GM23338 (cell line): Measurements from ENCODE around the gene NEO1. TPM values are rescaled to one million over a fixed set of nuclear protein-coding genes. Genes with fewer than 3 reads are reported as not detected.
A peak's percentile ranks its signal among the peaks of the same experiment; 100 is the strongest.

Experiments used
- ATAC-seq: fragments of 200-7000 bp; cut with Tn5 transposase; 3 replicates; pipeline ENCODE4 v1.9.1; 2020
- DNase-seq: peaks from one replicate; pipeline ENCODE4 v3.0.0-alpha.2; 2015; ENCODE audit warnings: low spot score
- H2AFZ ChIP-seq: fragments of 200-600 bp; sonication (generic); 2 replicates; pipeline ENCODE4 v1.8.0; 2016; ENCODE audit warnings: antibody characterized with exemption, mild to moderate bottlenecking, moderate library complexity
- H3F3A ChIP-seq: fragments of 200-600 bp; sonication (generic); replicated peaks from 2 replicates; pipeline ENCODE4 v1.8.0; 2017; ENCODE audit warnings: antibody characterized with exemption, mixed run types, low read depth
- H3K27ac ChIP-seq: fragments of 200-600 bp; sonication (generic); 2 replicates; pipeline ENCODE4 v1.6.1; 2016; ENCODE audit warnings: low read depth
- H3K27me3 ChIP-seq: fragments of 200-600 bp; sonication (generic); 2 replicates; pipeline ENCODE4 v1.8.0; 2016; ENCODE audit warnings: mild to moderate bottlenecking, mixed run types, moderate library complexity; ENCODE audit not compliant: insufficient read depth
- H3K36me3 ChIP-seq: fragments of 200-600 bp; sonication (generic); 2 replicates; pipeline ENCODE4 v1.8.0; 2016; ENCODE audit warnings: mild to moderate bottlenecking; ENCODE audit not compliant: insufficient read depth
- H3K4me1 ChIP-seq: fragments of 200-600 bp; sonication (generic); 2 replicates; pipeline ENCODE4 v1.8.0; 2016; ENCODE audit warnings: mild to moderate bottlenecking, moderate library complexity; ENCODE audit not compliant: insufficient read depth
- H3K4me2 ChIP-seq: fragments of 200-600 bp; sonication (generic); 2 replicates; pipeline ENCODE4 v1.7.1; 2017; ENCODE audit warnings: mixed run types
- H3K4me3 ChIP-seq: fragments of 200-600 bp; sonication (generic); 2 replicates; pipeline ENCODE4 v1.6.1; 2016; ENCODE audit warnings: mixed run types
- H3K79me2 ChIP-seq: fragments of 200-600 bp; sonication (generic); replicated peaks from 2 replicates; pipeline ENCODE4 v1.8.0; 2017; ENCODE audit warnings: mild to moderate bottlenecking; ENCODE audit not compliant: insufficient read depth
- H3K9me2 ChIP-seq: fragments of 200-600 bp; sonication (generic); 2 replicates; pipeline ENCODE4 v1.8.0; 2017; ENCODE audit not compliant: insufficient read depth
- H4K20me1 ChIP-seq: fragments of 200-600 bp; sonication (generic); replicated peaks from 2 replicates; pipeline ENCODE4 v1.8.0; 2017; ENCODE audit warnings: mild to moderate bottlenecking; ENCODE audit not compliant: insufficient read depth
- H3K27ac Mint-ChIP-seq: 2 replicates; pipeline ENCODE4 v1.8.0; 2020; ENCODE audit warnings: inconsistent platforms, mild to moderate bottlenecking, moderate library complexity, mixed read lengths
- H3K27me3 Mint-ChIP-seq: 3 replicates; pipeline ENCODE4 v1.8.0; 2022; ENCODE audit warnings: low read depth, mild to moderate bottlenecking, moderate library complexity, mixed read lengths, inconsistent platforms; ENCODE audit not compliant: insufficient read depth, poor library complexity
- H3K36me3 Mint-ChIP-seq: 3 replicates; pipeline ENCODE4 v1.8.0; 2021; ENCODE audit warnings: low read depth, mild to moderate bottlenecking, inconsistent platforms, moderate library complexity, mixed read lengths
- H3K4me1 Mint-ChIP-seq: 3 replicates; pipeline ENCODE4 v1.8.0; 2020; ENCODE audit warnings: mild to moderate bottlenecking, inconsistent platforms, mixed read lengths
- H3K4me3 Mint-ChIP-seq: 3 replicates; pipeline ENCODE4 v1.8.0; 2021; ENCODE audit warnings: moderate library complexity, mild to moderate bottlenecking, inconsistent platforms, mixed read lengths
- H3K9me3 Mint-ChIP-seq: 3 replicates; pipeline ENCODE4 v1.8.0; 2020; ENCODE audit warnings: moderate library complexity, mild to moderate bottlenecking, inconsistent platforms, mixed read lengths
- CREB1 ChIP-seq: fragments of 250-450 bp; sonication (Bioruptor Pico); IDR thresholded peaks from 2 replicates; pipeline ENCODE4 v1.5.0; 2020; ENCODE audit warnings: low read depth, mild to moderate bottlenecking, moderate library complexity
- CTCF ChIP-seq, 2 experiments: fragments of 200-600 bp in 1 of 2; sonication (generic) in 1 of 2; conservative IDR thresholded peaks; 2 replicates each; pipeline versions ENCODE4 v1.5.1 to v1.6.1; 2016 to 2017; ENCODE audit warnings: antibody characterized with exemption in 2 of 2, low read depth in 2 of 2, mild to moderate bottlenecking in 2 of 2, moderate library complexity in 1 of 2
- ETS1 ChIP-seq: IDR thresholded peaks from 2 replicates; pipeline ENCODE4 v1.6.1; 2016; ENCODE audit warnings: antibody characterized with exemption
- EZH2 ChIP-seq: fragments of 200-600 bp; sonication (generic); IDR thresholded peaks from one replicate; pipeline ENCODE4 v1.8.0; 2017; ENCODE audit warnings: antibody characterized with exemption, mild to moderate bottlenecking, low read depth; ENCODE audit not compliant: unreplicated experiment
- EZH2phosphoT487 ChIP-seq: fragments of 200-600 bp; sonication (generic); IDR thresholded peaks from one replicate; pipeline ENCODE4 v1.8.1; 2018; ENCODE audit warnings: antibody characterized with exemption; ENCODE audit not compliant: unreplicated experiment
- JUNB ChIP-seq: IDR thresholded peaks from one replicate; pipeline ENCODE4 v1.6.1; 2016; ENCODE audit warnings: antibody characterized with exemption; ENCODE audit not compliant: unreplicated experiment
- POLR2AphosphoS5 ChIP-seq: IDR thresholded peaks from 2 replicates; pipeline ENCODE4 v1.6.1; 2016; ENCODE audit warnings: antibody characterized with exemption, low read depth
- REST ChIP-seq: IDR thresholded peaks from one replicate; pipeline ENCODE4 v1.6.1; 2018; ENCODE audit warnings: antibody characterized with exemption; ENCODE audit not compliant: unreplicated experiment
- STAT1 ChIP-seq: IDR thresholded peaks from one replicate; pipeline ENCODE4 v1.6.1; 2016; ENCODE audit warnings: antibody characterized with exemption; ENCODE audit not compliant: unreplicated experiment
- ZNF114 ChIP-seq: fragments of 250-450 bp; sonication (Bioruptor Pico); IDR thresholded peaks from 2 replicates; pipeline ENCODE4 v1.5.0; 2020; ENCODE audit warnings: mild to moderate bottlenecking, moderate library complexity
- ZNF331 ChIP-seq: fragments of 250-450 bp; sonication (Bioruptor Pico); IDR thresholded peaks from 2 replicates; pipeline ENCODE4 v1.5.0; 2020; ENCODE audit warnings: low read depth, mild to moderate bottlenecking, moderate library complexity
- polyA plus RNA-seq: library from polyadenylated mRNA; unstranded; fragments of >200 nt; fragmentation: Nextera tagmentation; extraction: Ambion mirVana; gene quantifications from 2 replicates; pipeline ENCODE4 v1.2.1, GENCODE V29; 2016
- total RNA-seq: library from RNA; depleted of rRNA; stranded (reverse); fragments of >200 nt; shearing (Covaris generic); gene quantifications from 2 replicates; pipeline ENCODE4 v1.2.3, GENCODE V29; 2014

NEO1 gene
- total and polyA plus RNA-seq, 2 experiments from 2014 or later = 8.4 to 45.8 TPM

GRCh38 chr15:73318463-73319351, 266.4 kb downstream of the NEO1 start (continued):
- TF ChIP-seq REST (no peak), CREB1 (CRISPR knock-in tag) (no peak), JUNB (no peak), EZH2 (no peak)

- H3K27ac ChIP-seq = no peak overlapping the region
- peaks cover 4% of the 10 kb centered on the region; the same call in 1 of the 2 replicates for H3K4me1 ChIP-seq
- no peak overlapping the region for H3K4me3 ChIP-seq
- peak overlapping the region; percentile 74; the same call in 1 of the 2 replicates for H3K4me2 ChIP-seq
- peaks cover 18% of the 10 kb centered on the region for H3K27me3 Mint-ChIP-seq
- peak; percentile 8; the same call in 2 of the 3 replicates for ATAC-seq
- no peak overlapping the region for H2AFZ ChIP-seq
- 0 out of 3 replicates have a peak overlapping the region, but pooled peaks have one; percentile 24 for H3K4me3 Mint-ChIP-seq
- H3K36me3 Mint-ChIP-seq = peaks cover 7% of the 10 kb centered on the region
- no peaks in the 10 kb centered on the region for H3K79me2 ChIP-seq
- no peak for DNase-seq
- H3K36me3 ChIP-seq = no peaks in the 10 kb centered on the region
- H3F3A ChIP-seq = no peaks in the 10 kb centered on the region
- H3K27ac Mint-ChIP-seq = no peak overlapping the region
- no peaks in the 10 kb centered on the region for H3K9me2 ChIP-seq
- H4K20me1 ChIP-seq = no peaks in the 10 kb centered on the region
- no peaks in the 10 kb centered on the region for H3K9me3 Mint-ChIP-seq
- peaks cover 20% of the 10 kb centered on the region for H3K4me1 Mint-ChIP-seq
- H3K27me3 ChIP-seq = no peaks in the 10 kb centered on the region
- TF ChIP-seq REST = no peak
- TF ChIP-seq EZH2 = no peak
- TF ChIP-seq STAT1 = no peak
- no peak for TF ChIP-seq EZH2phosphoT487
- no peak for TF ChIP-seq ZNF331 (CRISPR knock-in tag)
- TF ChIP-seq JUNB = no peak
- no peak for TF ChIP-seq ZNF114 (CRISPR knock-in tag)
- TF ChIP-seq CREB1 (CRISPR knock-in tag) = no peak
- no peak for TF ChIP-seq CTCF (conservative IDR thresholded peaks at IDR 0.05; ENCODE audit: low read depth in 2 of 2)
- TF ChIP-seq ETS1 = no peak
- no peak for TF ChIP-seq POLR2AphosphoS5
Observed at GRCh38 chr15:73319460-73320245, 267.4 kb downstream of the NEO1 start.
